ENCODE data around the gene IL34. TPM values are rescaled to one million over a fixed set of nuclear protein-coding genes. Genes with fewer than 3 reads are reported as not detected.
A peak's percentile ranks its signal among the peaks of the same experiment; 100 is the strongest.

The IL34 gene
- total RNA-seq, 1 experiment from 2014 or later: not detected

DNA sequence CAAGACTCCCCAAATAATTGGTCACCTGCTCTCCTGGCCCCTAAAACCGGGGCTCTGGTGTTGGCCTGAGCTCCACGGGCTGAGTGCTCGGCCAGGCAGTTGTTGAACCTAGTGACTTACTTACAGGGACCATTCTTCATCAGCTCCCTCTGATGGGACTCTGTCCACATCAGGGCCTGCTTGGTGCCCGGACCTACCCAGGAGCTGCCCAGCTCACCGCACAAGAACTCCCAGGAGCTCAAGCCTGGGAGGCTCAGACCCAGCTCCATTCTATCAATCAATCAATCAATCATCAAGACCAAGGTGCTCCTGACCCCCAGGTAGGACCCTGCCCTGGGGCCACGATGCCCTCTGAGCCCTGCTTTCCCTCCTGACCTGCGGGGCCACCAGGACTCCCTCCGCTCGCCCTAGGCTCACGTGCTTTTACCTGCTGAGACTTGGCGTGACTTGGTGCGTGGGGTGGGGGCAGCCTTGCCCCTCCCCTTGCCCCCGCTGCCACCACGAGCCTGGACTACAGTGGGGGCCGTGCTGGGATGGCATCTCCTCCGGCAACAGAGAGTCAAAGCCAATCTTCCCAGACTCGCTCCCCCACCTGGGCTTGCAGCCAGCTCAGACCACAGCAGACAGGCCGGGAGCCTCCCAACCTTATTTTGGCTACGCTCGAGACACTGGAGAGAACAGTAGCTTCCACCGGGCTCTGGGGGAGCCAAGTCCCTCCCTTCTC, 15.7 kb downstream of the IL34 start (continued):
- no peak for TF ChIP-seq ZNF274 (IDR thresholded peaks at IDR 0.05; ENCODE audit: low read depth, low read length)
- TF ChIP-seq, protein P1, sequence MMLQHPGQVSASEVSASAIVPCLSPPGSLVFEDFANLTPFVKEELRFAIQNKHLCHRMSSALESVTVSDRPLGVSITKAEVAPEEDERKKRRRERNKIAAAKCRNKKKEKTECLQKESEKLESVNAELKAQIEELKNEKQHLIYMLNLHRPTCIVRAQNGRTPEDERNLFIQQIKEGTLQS (IDR thresholded peaks at IDR 0.05): no peak
- TF ChIP-seq EZH2 (IDR thresholded peaks at IDR 0.05): no peak
- no peak for TF ChIP-seq POLR2A (IDR thresholded peaks at IDR 0.05; ENCODE audit: borderline replicate concordance, extremely low read depth, insufficient read depth, insufficient read length)
- TF ChIP-seq RAD21 (IDR thresholded peaks at IDR 0.05; ENCODE audit: low read depth): no peak
- TF ChIP-seq CEBPB (IDR thresholded peaks at IDR 0.05; ENCODE audit: low read depth): no peak

- ChIA-PET POLR2A (no interaction called here), RAD21 (ENCODE audit: low non-redundant PET in 1 of 2, low total read pairs in 2 of 2, uncharacterized antibody in 2 of 2, unreplicated experiment in 2 of 2) (interaction anchor here in 1 of 2 experiments (1.2 kb wide), 1 partner anchor 108 kb away, joined by 3 read pairs; no protein-coding TSS in a partner anchor)
- peaks cover 0 to 6% of the 10 kb centered on the region in 2 experiments; a peak in 2 of 4 replicates for H3K36me3 ChIP-seq (ENCODE audit: control insufficient read depth in 1 of 2, insufficient read depth in 2 of 2, low read length in 2 of 2)
Measured at GRCh38 chr16:70662991-70663523, 16.7 kb downstream of the IL34 start.

More at GRCh38 chr16:70662991-70663523, 16.7 kb downstream of the IL34 start:
- TF ChIP-seq SIN3A (IDR thresholded peaks at IDR 0.05; ENCODE audit: low read depth): no peak
- no peak for TF ChIP-seq TCF7L2 (IDR thresholded peaks at IDR 0.05; ENCODE audit: borderline replicate concordance, extremely low read depth, insufficient read depth, insufficient read length)
- TF ChIP-seq YY1 (IDR thresholded peaks at IDR 0.05; ENCODE audit: extremely low read depth, insufficient replicate concordance, low read depth, low read length): no peak
- 0 out of 2 replicates have a peak, but pooled peaks have one; percentile 19 for TF ChIP-seq POLR2AphosphoS5 (IDR thresholded peaks at IDR 0.05; ENCODE audit: low read depth, low read length)
- TF ChIP-seq, protein P2, sequence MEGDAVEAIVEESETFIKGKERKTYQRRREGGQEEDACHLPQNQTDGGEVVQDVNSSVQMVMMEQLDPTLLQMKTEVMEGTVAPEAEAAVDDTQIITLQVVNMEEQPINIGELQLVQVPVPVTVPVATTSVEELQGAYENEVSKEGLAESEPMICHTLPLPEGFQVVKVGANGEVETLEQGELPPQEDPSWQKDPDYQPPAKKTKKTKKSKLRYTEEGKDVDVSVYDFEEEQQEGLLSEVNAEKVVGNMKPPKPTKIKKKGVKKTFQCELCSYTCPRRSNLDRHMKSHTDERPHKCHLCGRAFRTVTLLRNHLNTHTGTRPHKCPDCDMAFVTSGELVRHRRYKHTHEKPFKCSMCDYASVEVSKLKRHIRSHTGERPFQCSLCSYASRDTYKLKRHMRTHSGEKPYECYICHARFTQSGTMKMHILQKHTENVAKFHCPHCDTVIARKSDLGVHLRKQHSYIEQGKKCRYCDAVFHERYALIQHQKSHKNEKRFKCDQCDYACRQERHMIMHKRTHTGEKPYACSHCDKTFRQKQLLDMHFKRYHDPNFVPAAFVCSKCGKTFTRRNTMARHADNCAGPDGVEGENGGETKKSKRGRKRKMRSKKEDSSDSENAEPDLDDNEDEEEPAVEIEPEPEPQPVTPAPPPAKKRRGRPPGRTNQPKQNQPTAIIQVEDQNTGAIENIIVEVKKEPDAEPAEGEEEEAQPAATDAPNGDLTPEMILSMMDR (IDR thresholded peaks at IDR 0.05 in 2 of 3, conservative IDR thresholded peaks at IDR 0.05 in 1 of 3; ENCODE audit: borderline replicate concordance in 1 of 3, insufficient read depth in 1 of 3, low read depth in 2 of 3, low read length in 2 of 3): no peak
- H3K9ac ChIP-seq (ENCODE audit: low read length): no peak overlapping the region
- no peaks in the 10 kb centered on the region for H3K9me2 ChIP-seq (ENCODE audit: insufficient read depth)
- H3K9me3 ChIP-seq (ENCODE audit: control insufficient read depth in 1 of 2, insufficient read depth in 1 of 2, low read depth in 1 of 2, low read length in 2 of 2): no peaks in the 10 kb centered on the region
- H4K20me1 ChIP-seq (ENCODE audit: insufficient read depth): no peaks in the 10 kb centered on the region
- no peak for DNase-seq (ENCODE audit: low read depth, low spot score)
- no peaks in the 10 kb centered on the region for H3K4me1 ChIP-seq (ENCODE audit: control insufficient read depth in 1 of 2, insufficient read depth in 2 of 2, low read length in 2 of 2)
- no peak overlapping the region for H3K27ac ChIP-seq (ENCODE audit: low read depth, low read length)
- intact Hi-C loops (cut with micrococcal nuclease): no loop called here
- no peak overlapping the region for H2AFZ ChIP-seq (ENCODE audit: low read depth, low read length, poor library complexity, severe bottlenecking)
- CTCF ChIA-PET: interaction anchor here (1.7 kb wide), 1 partner anchor 108 kb away, joined by 8 read pairs; no protein-coding TSS in a partner anchor
- no TSS peak for BruUV-seq (replicated peaks)
- H3K27me3 ChIP-seq (ENCODE audit: insufficient read depth, low read length): no peaks in the 10 kb centered on the region
- no peak overlapping the region for H3K4me2 ChIP-seq (ENCODE audit: low read length)
- H3K79me2 ChIP-seq (ENCODE audit: insufficient read depth, low read length): no peaks in the 10 kb centered on the region
- ATAC-seq: peak; percentile 17; the same call in 1 of the 2 replicates
- no peak overlapping the region for H3K4me3 ChIP-seq (replicated peaks in 1 of 2; ENCODE audit: low read depth in 1 of 2, low read length in 2 of 2)

Data from HCT116 (cell line).